Parietal lobe (tissue), 2 donors: ENCODE data around the gene RHPN2. TPM values are rescaled to one million over a fixed set of nuclear protein-coding genes. Genes with fewer than 3 reads are reported as not detected.

Source experiments
- small RNA-seq: library from RNA; depleted of rRNA; stranded (forward); fragments of <200 nt; gene quantifications from one replicate; pipeline ENCODE3, GENCODE V24; 2014; ENCODE audit warnings: low replicate concordance
- total RNA-seq: library from RNA; depleted of rRNA; stranded (reverse); fragments of >200 nt; gene quantifications from one replicate; pipeline ENCODE4 v1.2.3, GENCODE V29; 2014

RHPN2 gene
- total RNA-seq, result 2.5 TPM

GRCh38 chr19:33064792-33065550, at the start of gene RHPN2:
Gene RHPN2, minus strand, starts transcription at chr19:33064888. Its CDS starts 36 bp downstream, at chr19:33064852.

DNA sequence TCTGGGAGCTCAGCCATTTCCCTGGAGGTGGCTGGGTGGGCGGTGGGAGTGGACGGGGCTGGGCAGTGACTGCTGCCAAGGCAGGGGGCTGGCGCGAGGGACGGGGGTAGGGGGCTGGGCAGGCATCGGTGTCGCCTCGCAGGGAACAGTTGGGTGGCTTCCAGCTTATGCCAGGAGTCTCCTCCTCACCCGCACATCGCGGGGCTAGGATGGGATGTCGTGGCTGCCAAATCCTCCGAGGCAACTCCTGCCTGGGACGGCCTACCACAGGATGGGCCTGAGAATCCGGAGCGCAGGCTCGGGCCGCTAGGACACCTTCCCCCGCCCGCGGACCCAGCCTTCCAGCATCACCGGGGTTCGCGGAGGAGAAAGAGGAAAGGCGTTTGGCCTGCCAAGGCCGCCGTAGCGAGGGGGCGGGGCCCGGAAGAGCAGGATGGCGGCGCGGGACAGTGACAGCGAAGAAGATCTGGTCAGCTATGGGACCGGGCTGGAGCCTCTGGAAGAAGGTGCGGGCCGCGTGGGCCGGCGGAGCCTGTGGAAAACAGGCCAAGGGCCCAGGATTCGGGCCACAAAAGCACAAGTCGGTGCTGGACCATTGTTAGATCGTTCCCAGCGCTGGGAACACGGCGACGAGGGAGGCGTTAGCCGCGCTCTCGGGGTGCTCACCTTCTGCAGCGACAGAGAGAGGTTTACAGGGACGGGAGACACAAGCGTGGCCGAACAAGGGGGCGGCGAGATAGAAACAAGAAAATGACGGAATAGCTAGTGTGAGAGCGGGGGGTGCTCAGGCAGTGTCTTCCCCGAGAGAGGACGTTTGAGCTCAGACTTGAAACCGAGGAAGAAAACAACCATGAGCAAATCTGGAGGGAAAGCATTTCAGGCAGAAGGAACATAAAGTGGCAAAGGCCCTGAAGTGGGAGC, 16.3 kb upstream of the RHPN2 start, which contains the start of gene GPATCH1:
GPATCH1 (plus strand) TSS at position 421 of the 921 bp plus-strand sequence; CDS start at position 434, 13 bp downstream.

DNA sequence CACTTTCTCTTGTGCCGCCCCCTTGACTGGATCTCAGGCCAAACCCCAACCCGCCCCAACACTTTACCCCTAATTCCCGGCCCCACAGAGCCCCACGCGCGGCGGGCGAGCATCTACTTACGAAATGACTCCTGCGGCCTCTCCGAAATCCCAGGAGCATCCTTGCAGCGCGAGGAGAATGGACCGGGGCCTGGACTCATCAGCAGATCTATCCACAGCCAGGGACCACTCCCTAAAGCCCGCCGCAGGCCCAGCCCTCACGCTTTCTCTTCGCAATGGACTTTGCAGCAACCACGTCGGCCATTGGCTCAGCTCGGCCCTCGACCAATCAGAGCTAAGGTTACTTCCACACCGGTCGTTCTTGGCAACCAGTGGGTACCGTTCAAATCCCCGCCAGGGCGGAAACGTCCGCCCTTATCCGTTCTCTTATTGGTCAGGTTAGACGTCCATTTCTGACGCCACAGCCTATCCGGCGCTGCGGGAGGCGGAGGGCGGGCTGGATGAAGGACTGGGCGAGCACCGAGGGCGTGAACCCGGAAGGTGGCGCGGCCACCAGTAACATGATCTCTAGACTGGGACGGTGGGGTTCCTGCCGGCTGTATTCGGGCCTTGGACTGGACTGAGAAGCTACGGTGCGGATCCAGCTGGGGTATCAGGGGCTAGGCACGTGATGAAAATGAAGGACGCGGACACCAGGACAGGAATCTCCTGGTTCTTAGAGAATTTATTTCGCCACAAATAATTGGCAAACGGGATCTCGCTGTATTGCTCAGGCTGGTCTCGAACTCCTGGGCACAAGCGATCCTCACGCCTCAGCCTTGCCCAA, 92.8 kb downstream of the RHPN2 start, which contains the start of the genes CEP89 and FAAP24:
CEP89 (minus strand) TSS at position 244 of the 826 bp plus-strand sequence; CDS start at position 160, 84 bp downstream.
FAAP24 (plus strand) TSS at position 528 of the 826 bp plus-strand sequence. CDS start 955 bp downstream, outside the sequence.

Small RNAs within 50 kb of the gene (small RNA-seq; reads per million reads assigned to genes)
- gene AC008521.1 (not detected), gene AC008521.2 (not detected)

Other genes starting within 250 kb of the RHPN2 start
- 4.4 TPM for gene SLC7A9, start 195.1 kb downstream of the RHPN2 start, total RNA-seq
- gene CEP89, start 92.9 kb downstream of the RHPN2 start, total RNA-seq, result 29.4 TPM
- 1.9 TPM for gene FAAP24, start 92.6 kb downstream of the RHPN2 start, total RNA-seq
- gene GPATCH1, start 16.3 kb upstream of the RHPN2 start, total RNA-seq, result 23.8 TPM
- gene WDR88, start 67.2 kb upstream of the RHPN2 start, total RNA-seq, result not detected
- gene LRP3, start 129.4 kb upstream of the RHPN2 start, total RNA-seq, result 101 TPM
- 0.94 TPM for gene SLC7A10, start 161.0 kb upstream of the RHPN2 start, total RNA-seq
- 2.2 TPM for gene CEBPA, start 237.6 kb upstream of the RHPN2 start, total RNA-seq